Mucosa of gallbladder (tissue), 1 donor: Measurements from ENCODE around the gene MUSK. TPM values are rescaled to one million over a fixed set of nuclear protein-coding genes. Genes with fewer than 3 reads are reported as not detected.
A peak's percentile ranks its signal among the peaks of the same experiment; 100 is the strongest.
"Not testable (repeated sequence)": the region's sequence is repeated elsewhere in the genome, so short reads cannot be mapped to it uniquely, and the experiment has no call there.

ENCODE experiments used
- DNase-seq: peaks from one replicate; pipeline ENCODE4 v3.0.0-alpha.2; 2020; ENCODE audit warnings: low spot score
- total RNA-seq: library from RNA; stranded (reverse); gene quantifications from one replicate; pipeline ENCODE4 v1.2.1, GENCODE V29; 2021
- donor health status: DM: no; HTN: no; CAD: no.

The MUSK gene
- total RNA-seq, 1 donor from 2014 or later = 2.5 TPM

GRCh38 chr9:110695846-110696245, 27.3 kb downstream of the MUSK start:
- not testable (repeated sequence) for DNase-seq

- DNase-seq = no peak
Observed at GRCh38 chr9:110700953-110701352, 32.4 kb downstream of the MUSK start.

GRCh38 chr9:110703669-110704068, 35.1 kb downstream of the MUSK start:
- DNase-seq = no peak

- no peak for DNase-seq
Observed at GRCh38 chr9:110707419-110707818, 38.8 kb downstream of the MUSK start.

GRCh38 chr9:110710420-110710819, 41.8 kb downstream of the MUSK start:
- DNase-seq = no peak

- no peak for DNase-seq
Observed at GRCh38 chr9:110712955-110713354, 44.4 kb downstream of the MUSK start.

- DNase-seq = no peak
Observed at GRCh38 chr9:110714314-110714713, 45.7 kb downstream of the MUSK start.

- DNase-seq = no peak
Observed at GRCh38 chr9:110728058-110728457, 59.5 kb downstream of the MUSK start.

GRCh38 chr9:110729641-110730040, 61.0 kb downstream of the MUSK start:
- no peak for DNase-seq

GRCh38 chr9:110731437-110732028, 62.9 kb downstream of the MUSK start:
- no peak for DNase-seq

- DNase-seq = no peak
Observed at GRCh38 chr9:110738982-110739381, 70.4 kb downstream of the MUSK start.

- DNase-seq = no peak
Observed at GRCh38 chr9:110742741-110743371, 74.3 kb downstream of the MUSK start.

- DNase-seq = peak; percentile 18
Observed at GRCh38 chr9:110744715-110745384, 76.3 kb downstream of the MUSK start.

GRCh38 chr9:110745676-110746075, 77.1 kb downstream of the MUSK start:
- DNase-seq = no peak

GRCh38 chr9:110746211-110746930, 77.8 kb downstream of the MUSK start:
- DNase-seq = no peak

- DNase-seq = no peak
Observed at GRCh38 chr9:110748251-110748893, 79.8 kb downstream of the MUSK start.

- DNase-seq = no peak
Observed at GRCh38 chr9:110750272-110750671, 81.7 kb downstream of the MUSK start.

GRCh38 chr9:110751971-110752370, 83.4 kb downstream of the MUSK start:
- DNase-seq = no peak

- no peak for DNase-seq
Observed at GRCh38 chr9:110752766-110753165, 84.2 kb downstream of the MUSK start.

- DNase-seq = no peak
Observed at GRCh38 chr9:110753731-110754231, 85.2 kb downstream of the MUSK start.

- DNase-seq = no peak
Observed at GRCh38 chr9:110755179-110755578, 86.6 kb downstream of the MUSK start.

- DNase-seq = no peak
Observed at GRCh38 chr9:110758201-110758600, 89.6 kb downstream of the MUSK start.
